ENCODE results near the gene SIRT3.

GRCh38 chr11:259413-259812 lies 23.3 kb upstream of the SIRT3 start:
- no peak for TF ChIP-seq POLR2A (IDR thresholded peaks at IDR 0.05; ENCODE audit: extremely low read depth, insufficient read length)
- TF ChIP-seq CTCF (IDR thresholded peaks at IDR 0.05; ENCODE audit: low read depth, low read length), result no peak

Data from NB4 (cell line).